Stimulated activated CD8-positive, alpha-beta memory T cell treated with anti-CD3 and anti-CD28 coated beads, Interleukin-4, amount 100 ng/mL, for 4 hours (primary cell): ENCODE measurements around the gene MRPL20.

Experiments used
- DNase-seq, 2 donors: peaks; one replicate each; pipeline ENCODE4 v3.0.0-alpha.2; 2020; ENCODE audit warnings: low read depth in 2 of 2, low spot score in 1 of 2

MRPL20 gene

DNA sequence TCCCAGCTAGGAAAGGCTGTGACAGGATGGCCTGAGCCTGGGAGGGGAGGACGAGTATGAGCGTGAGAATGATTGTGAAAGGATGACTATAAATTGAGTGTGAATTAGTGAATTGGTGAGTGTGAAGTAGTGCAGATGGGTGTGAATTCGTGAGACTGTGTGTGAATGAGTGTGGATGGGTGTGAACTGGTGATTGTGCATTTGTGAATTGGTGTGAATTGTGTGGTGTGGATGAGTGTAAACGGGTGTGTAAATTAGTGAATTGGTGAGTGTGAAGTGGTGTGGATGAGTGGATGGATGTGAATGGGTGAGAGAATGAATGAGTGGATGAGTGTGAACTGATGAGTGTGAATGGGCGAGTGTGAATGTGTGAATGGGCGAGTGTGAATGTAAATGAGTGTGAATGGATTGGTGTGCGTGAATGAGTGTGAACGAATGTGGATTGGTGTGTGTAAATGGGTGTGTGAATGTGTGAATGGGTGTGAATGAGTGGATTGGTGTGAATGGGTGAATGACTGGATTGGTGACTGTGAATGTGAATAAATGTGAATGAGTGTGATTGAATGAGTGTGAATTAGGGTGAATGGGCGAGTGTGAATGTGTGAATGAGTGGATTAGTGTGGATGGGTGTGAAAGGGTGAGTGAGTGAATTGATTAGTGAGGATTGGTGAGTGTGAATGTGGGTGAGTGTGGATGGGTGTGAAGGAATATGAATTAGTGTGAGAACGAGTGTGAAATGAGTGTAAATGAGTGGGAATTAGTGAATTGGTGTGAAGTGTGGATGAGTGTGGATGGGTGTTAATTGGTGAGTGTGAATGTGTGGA, 41.0 kb downstream of the MRPL20 start:
- DNase-seq = no peak

DNA sequence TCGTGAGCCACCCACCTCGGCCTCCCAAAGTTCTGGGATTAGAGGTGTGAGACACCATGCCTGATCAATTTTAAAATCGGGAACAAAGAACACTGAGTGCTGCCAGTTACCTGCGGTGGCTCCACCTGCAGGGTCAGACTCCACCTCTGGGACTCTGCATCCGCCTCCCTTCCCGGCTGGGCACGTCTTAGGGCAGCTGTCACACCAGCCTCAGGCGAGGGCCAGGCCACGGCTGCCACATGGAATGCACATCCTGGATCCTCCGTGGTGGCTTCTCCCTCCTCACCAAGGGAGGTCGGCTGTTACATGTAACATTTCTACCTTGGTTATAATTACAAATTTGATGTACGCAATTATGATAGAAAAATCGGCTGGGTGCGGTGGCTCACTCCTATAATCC, 42.8 kb downstream of the MRPL20 start:
- DNase-seq = no peak

DNA sequence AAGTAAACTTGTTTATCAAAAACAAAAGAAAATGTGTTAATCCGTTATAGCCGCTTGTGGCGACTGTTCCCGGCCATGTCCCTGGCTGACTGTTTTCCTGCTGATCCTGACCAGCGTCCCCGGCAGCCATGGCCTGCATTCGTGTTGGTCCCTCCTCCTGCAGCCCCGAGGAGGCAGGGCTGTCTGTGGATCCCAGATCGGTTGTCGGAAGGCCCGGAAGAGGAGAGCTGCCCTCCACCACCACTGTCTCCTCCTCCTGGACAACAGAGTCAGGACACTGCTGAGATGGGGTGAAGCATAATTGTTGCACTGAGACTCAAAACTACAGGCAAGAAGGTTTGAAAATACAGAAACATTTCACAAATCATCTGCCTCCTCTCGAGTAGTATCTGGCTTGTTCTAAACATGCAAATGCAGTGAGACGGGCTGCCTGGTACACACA, 45.1 kb downstream of the MRPL20 start:
- DNase-seq = no peak

DNA sequence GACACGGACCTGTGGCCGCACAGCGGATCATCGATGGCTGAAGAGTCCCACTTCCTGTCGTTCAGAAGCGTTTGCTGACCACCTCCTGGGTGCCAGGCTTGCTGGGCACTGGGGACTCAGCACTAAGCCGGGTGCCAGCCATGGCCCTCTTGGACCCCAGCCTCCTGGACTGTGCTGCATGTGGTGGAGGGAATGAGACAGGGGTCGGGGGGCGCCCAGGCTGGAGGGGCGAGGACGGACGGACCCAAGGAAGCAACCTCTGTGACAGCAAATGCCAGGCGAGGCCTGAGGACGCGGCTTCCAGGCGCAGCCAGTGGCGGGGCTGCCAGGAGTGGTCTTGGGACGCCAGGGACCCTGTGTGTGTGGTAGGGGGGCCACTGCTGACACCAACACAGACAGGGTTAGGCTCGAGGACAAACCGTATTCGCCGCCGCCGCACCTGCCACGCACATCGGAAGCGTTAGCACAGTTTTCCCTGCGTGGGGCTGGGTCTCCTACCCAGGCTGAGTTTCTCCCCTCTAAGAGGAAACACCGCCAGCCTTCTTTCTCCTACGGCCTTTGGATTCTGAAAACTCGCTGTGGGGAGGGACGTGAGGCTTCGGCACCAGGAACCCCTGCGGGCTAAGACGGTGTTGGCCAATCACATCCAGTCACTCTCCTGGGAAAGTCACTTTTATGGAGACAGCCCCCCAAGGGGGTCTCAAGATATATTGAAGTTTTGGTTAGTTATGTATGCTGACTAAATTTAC, 45.7 kb downstream of the MRPL20 start:
- DNase-seq = no peak

DNA sequence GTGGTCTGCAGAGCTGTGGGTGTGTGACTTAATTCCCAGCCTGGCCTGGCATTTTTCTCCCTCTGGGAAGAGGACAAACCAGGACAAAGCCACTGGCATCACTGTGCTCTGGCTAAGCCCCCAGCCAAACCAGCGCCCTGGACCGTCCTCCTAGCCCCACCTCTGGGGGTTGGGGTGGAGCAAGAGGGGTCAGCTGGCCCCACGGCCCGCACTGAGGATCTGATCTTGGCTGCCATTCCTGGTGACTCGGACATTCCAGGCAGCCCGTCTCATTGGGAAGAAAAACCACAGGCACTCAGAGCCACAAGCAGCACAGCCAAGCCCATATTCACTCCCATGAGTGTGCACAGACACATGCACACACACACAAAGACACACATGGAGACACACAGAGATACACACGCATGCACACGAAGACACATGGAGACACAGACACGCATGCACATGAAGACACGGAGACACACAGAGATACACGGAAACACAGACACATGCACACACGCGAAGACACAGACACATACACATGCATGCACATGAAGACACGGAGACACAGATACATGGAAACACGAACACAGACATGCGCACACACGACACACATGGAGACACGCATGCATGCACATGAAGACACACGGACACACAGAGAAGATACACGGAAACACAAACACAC, 46.5 kb downstream of the MRPL20 start:
- DNase-seq = no peak

DNA sequence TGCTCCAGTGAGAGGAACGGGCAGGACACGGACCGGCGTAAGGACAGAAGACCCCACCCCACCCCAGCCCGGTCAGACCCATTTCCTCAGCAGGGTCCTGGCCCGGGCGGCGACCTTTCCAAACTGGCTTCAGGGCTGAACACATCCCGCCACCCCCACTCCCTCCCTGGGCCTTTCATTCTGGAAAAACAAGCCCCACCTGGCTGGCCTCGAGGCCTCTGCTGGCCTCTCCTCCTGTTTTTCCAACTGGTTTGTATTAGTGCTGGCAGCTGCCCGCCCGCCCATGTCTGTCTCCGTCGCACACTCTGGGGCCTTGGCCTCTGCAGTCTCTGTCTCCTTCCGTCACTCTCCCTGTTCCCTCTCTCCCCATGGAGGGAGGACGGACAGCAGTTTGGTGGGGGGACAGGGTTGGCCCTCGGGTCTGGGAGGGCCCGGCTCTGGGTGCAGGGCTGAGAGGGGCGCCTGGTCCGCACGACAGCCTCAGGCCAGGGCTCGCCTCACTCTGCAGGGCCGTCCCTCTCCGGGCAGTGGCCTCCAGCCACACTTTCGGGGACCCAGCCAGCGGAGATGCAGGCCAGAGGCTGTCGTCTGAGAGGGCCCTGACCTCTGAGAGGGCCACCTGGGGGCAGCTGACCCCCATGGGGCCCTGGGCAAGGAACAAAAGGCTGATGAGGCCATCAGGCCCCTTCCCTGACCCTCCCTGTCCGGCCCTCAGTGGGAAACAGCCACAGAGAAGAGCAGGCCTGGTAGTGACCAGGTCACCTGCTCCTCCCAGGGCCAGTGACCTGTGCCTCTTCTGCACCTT, 47.2 kb downstream of the MRPL20 start:
- DNase-seq = no peak

DNA sequence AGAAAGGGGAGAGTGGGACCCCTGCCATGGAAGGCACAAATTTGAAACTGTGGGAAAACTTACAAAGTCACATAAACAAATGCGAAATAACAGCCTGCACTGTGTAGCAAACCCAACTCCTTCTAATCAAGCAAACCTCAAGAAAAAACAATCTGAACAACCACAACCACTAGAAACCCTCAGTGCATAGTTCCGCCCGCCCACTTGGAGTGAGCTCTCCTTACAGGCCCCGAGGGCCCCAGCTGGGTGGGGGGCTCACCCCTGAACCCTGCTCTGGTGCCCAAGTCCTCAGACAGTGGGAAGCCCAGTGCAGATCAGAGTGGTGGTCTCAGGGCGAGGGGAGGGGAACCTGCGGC, 47.8 kb downstream of the MRPL20 start:
- DNase-seq = no peak

DNA sequence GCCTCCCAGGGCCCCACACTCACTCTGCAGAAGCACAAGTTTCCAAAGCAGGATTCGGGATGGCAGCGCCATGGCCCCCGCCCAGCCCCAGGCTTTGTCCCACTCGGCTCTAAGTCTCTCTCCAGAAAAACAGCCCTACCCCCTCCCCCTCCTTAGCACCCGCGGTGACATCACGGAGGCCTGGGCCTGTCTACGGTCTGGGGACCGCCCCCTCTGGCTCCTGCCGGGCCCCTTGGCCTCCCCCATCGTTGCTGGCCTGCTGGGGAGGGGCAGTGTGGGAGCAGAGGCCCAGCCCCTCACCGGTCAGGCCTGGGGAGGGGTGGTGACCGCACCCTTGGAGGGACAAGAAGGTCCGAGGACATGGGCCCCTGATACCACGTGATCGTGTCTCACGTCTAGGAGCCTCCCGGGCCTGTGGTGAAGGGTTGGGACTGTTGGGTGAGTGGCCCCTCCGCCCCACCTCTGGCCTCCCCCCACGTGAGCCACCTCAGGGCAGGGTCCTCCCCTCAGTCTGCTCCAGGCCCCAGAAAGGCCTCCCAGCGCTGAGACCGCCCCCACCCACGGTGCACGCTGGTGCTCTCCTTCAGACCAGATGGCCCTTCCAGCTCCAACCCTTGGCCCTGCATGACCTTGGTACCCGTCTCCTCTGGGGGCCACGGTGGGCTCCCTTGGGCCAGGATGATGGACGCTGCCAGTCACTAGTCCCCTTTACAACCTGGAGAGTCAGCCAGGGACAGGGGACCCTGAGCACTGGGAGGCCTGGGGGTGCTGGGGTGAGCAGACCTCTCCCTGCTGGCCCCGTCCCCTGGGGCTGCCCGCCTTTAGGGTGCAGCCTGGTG, 48.4 kb downstream of the MRPL20 start, which contains the start of gene MXRA8:
Gene MXRA8 (minus strand): TSS at position 123 of the 839 bp plus-strand sequence. CDS start 51 bp downstream, at position 72.
- DNase-seq = no peak

DNA sequence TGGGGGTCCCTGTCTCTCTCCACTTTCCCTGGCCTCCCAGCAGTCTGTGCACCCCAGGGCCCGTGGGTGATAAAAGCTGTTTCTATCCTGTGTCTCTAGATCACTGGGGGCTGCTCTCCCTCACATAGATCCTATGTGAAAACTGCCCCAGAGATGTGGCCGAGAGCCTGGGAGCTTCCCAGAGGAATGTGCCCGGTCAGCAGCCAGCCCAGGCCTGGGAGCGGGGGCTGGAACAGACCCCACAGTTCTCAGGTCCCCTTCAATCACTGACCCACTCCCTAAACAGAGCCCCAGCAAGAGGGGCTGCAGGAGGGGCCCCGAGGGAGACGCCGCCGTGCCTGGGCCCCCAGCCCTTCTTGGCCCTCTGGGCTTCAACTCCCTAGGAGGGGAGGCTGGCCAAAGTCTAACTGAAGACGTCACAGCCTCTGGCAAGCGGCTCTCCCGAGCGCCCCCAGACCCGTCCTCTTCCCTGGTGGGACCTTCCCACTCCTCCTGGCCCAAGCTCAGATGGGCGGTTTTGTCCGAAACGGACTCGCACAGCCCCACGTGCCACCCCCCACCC, 49.1 kb downstream of the MRPL20 start:
- DNase-seq = no peak

DNA sequence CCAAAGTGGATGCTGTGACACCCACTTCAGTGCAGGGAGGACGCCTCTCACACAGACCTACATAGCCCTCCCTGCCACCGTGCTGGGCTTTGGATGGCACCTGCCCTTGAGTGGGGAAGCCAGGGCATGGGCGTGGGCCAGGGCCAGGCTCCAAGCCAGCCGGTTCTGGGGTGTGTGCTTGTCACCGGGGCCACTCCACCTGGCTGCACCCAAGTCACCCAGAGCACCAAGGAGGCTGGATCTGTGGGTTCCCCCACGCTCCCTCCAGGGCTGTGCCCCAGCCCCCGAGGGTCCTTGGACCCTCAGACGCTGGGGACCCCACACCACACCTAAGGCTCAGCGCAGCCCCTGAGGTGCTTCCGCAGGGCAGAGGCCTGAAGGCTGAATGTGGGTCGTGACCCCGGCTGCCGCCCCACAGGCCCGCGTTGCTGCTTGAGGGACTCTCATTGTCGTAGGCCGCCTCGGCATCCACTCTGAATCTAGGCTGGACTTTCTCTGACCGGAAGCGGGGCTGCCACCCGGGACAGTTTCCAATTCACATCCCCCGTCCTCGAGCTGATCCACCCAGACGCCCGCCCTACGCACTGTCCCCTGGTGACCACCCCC, 50.2 kb downstream of the MRPL20 start:
- DNase-seq = no peak

DNA sequence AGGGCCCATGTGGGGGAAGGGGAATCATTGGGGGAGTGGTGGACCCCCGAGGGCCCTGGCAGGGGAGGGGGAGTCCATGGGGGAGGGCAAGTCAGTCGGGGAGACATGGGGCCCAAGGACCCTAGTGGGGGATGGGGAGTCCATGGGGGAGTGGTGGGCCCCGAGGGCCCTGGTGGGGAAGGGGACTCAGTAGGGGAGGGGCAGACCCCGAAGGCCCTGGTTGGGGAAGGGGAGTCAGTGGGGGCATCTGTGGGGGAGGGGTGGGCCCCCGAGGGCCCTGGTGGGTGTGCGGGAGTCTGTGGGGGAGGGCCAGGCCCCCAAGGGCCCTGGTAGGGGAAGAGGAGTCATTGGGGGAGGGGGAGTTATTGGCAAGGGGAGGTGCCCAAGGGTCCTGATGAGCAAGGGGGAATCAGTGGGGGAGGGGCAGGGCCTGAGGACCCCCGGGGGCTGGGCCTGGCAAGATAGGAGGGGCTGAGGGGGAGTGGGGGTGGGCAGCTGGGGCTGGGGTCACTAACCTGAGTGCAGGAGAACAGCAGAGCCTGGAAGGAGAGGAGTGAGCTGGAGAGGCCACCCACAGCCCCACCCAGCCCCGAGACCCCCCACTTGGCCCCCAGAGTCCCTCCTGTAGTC, 50.8 kb downstream of the MRPL20 start:
- no peak for DNase-seq

DNA sequence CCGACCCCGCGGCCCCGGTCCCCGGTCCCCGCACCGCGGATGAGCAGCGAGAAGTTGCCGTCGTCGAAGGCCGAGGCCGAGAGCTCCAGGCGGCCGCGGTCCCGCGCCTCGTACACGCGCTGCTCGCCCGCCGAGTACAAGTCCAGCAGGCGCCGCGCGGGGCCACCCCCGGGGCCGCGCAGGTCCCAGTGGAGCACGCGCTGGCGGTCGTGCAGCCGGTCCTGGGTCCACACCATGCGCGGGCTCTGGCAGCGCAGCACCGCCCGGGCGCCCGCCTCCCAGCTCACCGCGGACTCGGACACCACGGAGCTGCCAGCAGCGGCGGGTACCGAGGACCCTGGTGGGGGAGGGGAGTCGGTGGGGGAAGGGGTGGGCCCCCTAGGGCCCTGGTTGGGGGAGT, 51.7 kb downstream of the MRPL20 start:
- DNase-seq = no peak

DNA sequence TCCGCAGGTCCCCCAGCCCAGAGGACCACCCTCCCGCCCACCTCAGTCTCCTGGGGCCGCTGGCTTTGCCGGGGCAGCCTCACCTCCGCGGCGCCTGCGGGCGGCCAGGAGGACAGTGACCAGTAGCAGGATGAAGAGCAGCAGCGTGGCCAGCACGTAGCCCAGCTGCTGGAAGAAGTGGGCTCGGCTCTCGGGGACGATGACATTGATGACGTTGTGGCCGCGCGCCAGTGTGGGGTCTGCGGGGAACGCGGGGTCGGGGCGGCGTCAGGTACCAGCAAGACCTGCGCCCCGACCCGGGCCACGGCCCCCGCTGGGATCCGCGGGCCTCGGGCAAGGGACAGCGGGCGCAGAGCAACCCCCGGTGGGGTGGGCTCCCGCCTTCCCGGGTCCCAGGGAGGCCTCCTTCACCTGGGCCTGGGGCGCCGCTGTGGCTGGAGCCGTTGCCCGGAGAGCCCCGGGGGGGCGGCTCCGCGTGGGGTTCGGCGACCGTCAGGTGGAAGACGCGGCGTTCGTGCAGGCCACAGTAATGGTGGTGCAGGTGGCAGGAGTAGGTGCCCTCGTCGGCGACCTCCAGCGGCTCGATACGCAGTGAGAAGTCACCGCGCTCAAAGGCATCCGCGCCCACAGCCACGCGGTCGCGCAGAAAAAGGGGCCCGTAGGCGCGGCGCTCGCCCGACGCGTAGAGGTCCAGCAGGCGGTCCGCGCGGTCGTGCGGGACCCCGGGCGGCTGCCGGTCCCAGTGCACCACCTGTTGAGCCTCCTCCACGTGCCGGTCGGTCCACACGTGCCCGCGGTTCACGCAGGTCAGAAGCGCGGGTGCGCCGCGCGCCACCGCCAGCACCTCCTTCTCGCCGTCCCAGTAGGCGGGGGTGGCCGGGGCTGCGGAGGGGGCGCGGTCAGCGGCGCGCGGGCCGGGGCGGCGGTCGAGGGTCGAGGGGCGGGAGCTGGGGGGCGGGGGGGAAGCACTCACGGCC, 52.5 kb downstream of the MRPL20 start:
- no peak for DNase-seq

DNA sequence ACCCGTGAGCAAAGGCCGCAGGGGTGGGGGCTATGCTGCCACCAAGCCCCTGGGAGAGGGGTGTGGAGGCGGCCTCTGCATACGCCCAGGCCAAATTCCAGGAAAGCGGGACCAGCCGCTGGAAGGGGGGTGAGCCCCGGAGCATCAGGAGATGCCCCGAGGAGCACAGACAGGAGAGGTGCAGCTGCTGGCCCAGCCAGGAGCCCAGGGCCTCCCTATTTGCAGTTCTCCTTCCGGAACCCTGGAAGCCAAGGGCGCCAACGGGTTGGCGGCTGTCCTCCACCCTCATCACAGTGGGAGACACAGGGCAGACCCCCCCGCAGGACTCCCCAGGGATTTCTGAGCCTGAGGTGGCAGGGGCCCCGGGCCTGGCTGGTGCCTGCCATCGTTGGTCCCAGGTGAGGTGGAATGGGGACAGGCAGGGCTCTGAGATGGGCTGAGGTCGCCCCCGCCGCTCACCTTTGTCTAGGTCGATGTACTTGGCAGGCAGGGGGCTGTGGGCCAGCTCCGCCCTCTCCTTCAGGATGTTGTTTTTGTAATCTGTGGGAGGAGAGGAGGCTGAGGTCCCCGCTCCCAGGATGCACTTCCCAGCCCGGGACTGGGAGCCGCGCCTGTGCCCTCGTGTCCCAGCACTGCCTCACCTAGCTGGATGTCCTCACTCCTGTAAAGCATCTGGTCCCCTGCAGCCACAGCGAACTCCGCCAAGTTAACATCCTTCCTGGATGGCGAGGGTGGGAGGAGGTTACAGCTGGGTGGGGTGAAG, 53.5 kb downstream of the MRPL20 start:
- DNase-seq = no peak

DNA sequence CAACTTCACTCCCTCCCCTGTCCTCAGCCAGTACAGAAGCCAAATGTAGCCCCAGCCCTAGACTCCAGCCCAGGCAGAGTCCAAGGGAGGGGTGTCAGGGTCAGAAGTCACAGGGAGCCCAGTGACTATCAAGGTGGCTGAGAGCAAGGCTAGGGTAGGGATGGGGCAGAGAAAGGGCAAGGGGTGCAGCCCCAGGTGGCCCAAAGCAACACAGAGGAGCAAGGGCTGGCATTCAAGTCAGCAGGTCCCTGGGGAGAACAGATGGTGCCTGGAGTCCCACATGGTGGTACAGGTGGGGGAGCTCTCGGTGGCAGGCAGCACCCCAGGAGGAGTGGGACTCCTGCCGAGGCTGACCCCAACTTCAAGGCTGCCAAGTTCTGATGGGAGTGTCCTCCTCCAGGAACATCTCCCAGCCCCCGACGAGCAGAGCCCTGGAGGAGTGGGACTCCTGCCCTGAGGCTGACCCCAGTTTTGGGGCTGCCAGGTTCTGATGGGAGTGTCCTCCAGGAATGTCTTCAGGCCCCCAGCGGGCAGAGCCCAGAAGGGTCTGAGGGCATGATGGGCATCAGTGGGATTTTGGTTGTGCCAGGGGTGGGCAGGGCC, 54.2 kb downstream of the MRPL20 start:
- no peak for DNase-seq
